Measurements from ENCODE around the gene ABL1. TPM values are rescaled to one million over a fixed set of nuclear protein-coding genes. Genes with fewer than 3 reads are reported as not detected.

The ABL1 gene
- total RNA-seq, 2 donors from 2014 or later = 62.8 to 123 TPM

DNA sequence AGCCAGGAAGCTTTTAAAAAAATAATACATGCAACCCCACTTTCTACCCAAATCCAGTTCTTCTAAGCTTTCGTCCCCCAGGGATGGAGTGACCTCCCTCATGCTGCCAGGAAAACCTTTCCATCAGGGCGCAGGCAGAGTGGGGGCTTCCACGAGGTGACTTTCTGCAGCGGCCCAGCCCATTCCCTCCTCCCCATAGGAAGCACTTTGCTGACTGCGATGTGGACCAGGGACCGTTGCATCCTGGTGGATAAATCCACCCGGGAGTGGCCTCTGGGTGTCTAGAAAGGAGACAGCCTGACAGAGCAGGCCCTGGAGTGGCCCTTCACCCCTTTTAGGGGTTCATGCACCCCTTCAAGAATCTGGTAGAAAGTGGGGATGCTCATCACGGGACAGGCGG is 60.0 kb downstream of the ABL1 start:
- Histone ChIP-seq H3K27ac (no peak overlapping the region), H3K4me3 (no peak overlapping the region), H3K4me1 (ENCODE audit: control insufficient read depth in 1 of 2, low read depth in 2 of 2) (peaks cover 3 to 18% of the 10 kb centered on the region in 2 donors), H3K36me3 (peaks cover 17% of the 10 kb centered on the region), H3K9me3 (no peaks in the 10 kb centered on the region), H3K27me3 (replicated peaks; ENCODE audit: insufficient read depth) (no peaks in the 10 kb centered on the region)
- ATAC-seq (ENCODE audit: insufficient number of reproducible peaks, low FRiP score, low read depth) (no peak), DNase-seq (ENCODE audit: low spot score) (no peak)
- TF ChIP-seq, protein P1, sequence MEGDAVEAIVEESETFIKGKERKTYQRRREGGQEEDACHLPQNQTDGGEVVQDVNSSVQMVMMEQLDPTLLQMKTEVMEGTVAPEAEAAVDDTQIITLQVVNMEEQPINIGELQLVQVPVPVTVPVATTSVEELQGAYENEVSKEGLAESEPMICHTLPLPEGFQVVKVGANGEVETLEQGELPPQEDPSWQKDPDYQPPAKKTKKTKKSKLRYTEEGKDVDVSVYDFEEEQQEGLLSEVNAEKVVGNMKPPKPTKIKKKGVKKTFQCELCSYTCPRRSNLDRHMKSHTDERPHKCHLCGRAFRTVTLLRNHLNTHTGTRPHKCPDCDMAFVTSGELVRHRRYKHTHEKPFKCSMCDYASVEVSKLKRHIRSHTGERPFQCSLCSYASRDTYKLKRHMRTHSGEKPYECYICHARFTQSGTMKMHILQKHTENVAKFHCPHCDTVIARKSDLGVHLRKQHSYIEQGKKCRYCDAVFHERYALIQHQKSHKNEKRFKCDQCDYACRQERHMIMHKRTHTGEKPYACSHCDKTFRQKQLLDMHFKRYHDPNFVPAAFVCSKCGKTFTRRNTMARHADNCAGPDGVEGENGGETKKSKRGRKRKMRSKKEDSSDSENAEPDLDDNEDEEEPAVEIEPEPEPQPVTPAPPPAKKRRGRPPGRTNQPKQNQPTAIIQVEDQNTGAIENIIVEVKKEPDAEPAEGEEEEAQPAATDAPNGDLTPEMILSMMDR (IDR thresholded peaks at IDR 0.05) = no peak

GRCh38 chr9:130895481-130896232 is 60.6 kb downstream of the ABL1 start:
- Histone ChIP-seq H3K27ac (no peak overlapping the region), H3K4me1 (ENCODE audit: control insufficient read depth in 1 of 2, low read depth in 2 of 2) (peaks cover 3 to 18% of the 10 kb centered on the region in 2 donors), H3K4me3 (no peak overlapping the region), H3K27me3 (replicated peaks; ENCODE audit: insufficient read depth) (no peaks in the 10 kb centered on the region), H3K36me3 (peaks cover 13% of the 10 kb centered on the region), H3K9me3 (no peaks in the 10 kb centered on the region)
- TF ChIP-seq, protein P1 (IDR thresholded peaks at IDR 0.05) = no peak
- DNase-seq (ENCODE audit: low spot score) (no peak), ATAC-seq (ENCODE audit: insufficient number of reproducible peaks, low FRiP score, low read depth) (no peak)

GRCh38 chr9:130896233-130897014 is 61.4 kb downstream of the ABL1 start, which contains the start of gene QRFP:
QRFP (minus strand) TSS chr9:130896812; CDS start chr9:130893838, 2,974 bp downstream.
- Histone ChIP-seq H3K4me3 (no peak within 1 kb of the TSS), H3K4me1 (ENCODE audit: control insufficient read depth in 1 of 2, low read depth in 2 of 2) (peaks cover 3 to 18% of the 10 kb centered on the region in 2 donors), H3K27me3 (replicated peaks; ENCODE audit: insufficient read depth) (no peaks in the 10 kb centered on the region), H3K9me3 (no peaks in the 10 kb centered on the region), H3K27ac (no peak within 1 kb of the TSS), H3K36me3 (peaks cover 9% of the 10 kb centered on the region)
- DNase-seq (ENCODE audit: low spot score) = no peak
- TF ChIP-seq, protein P1 (IDR thresholded peaks at IDR 0.05) = no peak
- ATAC-seq (ENCODE audit: insufficient number of reproducible peaks, low FRiP score, low read depth) = no peak

GRCh38 chr9:130897105-130897751 is 62.2 kb downstream of the ABL1 start:
- no peak for DNase-seq (ENCODE audit: low spot score)
- H3K9me3 ChIP-seq = no peaks in the 10 kb centered on the region
- H3K27me3 ChIP-seq (replicated peaks; ENCODE audit: insufficient read depth) = no peaks in the 10 kb centered on the region
- H3K27ac ChIP-seq = no peak overlapping the region
- no peak for ATAC-seq (ENCODE audit: insufficient number of reproducible peaks, low FRiP score, low read depth)
- peaks cover 8% of the 10 kb centered on the region for H3K36me3 ChIP-seq
- H3K4me3 ChIP-seq = no peak overlapping the region
- H3K4me1 ChIP-seq (ENCODE audit: control insufficient read depth in 1 of 2, low read depth in 2 of 2) = peaks cover 3 to 18% of the 10 kb centered on the region in 2 donors
- TF ChIP-seq, protein P1 (IDR thresholded peaks at IDR 0.05) = no peak
